Effector CD4-positive, alpha-beta T cell (primary cell): ENCODE measurements around the gene B4GALNT4.
"Not testable (repeated sequence)": the region's sequence is repeated elsewhere in the genome, so short reads cannot be mapped to it uniquely, and the experiment has no call there.

Experiments used
- DNase-seq: peaks from one replicate; pipeline ENCODE4 v3.0.0-alpha.2; 2020

Gene B4GALNT4

GRCh38 chr11:376531-377173, 7.4 kb downstream of the B4GALNT4 start:
- DNase-seq: no peak

- no peak for DNase-seq
Measured at GRCh38 chr11:377174-377865, 8.0 kb downstream of the B4GALNT4 start.

- no peak for DNase-seq
Measured at GRCh38 chr11:377883-378500, 8.7 kb downstream of the B4GALNT4 start.

- no peak for DNase-seq
Measured at GRCh38 chr11:379205-380094, 10.2 kb downstream of the B4GALNT4 start.

GRCh38 chr11:380095-380480, 10.8 kb downstream of the B4GALNT4 start:
- DNase-seq: no peak

- DNase-seq: no peak
Measured at GRCh38 chr11:380491-380890, 11.2 kb downstream of the B4GALNT4 start.

GRCh38 chr11:380996-381395, 11.7 kb downstream of the B4GALNT4 start:
- no peak for DNase-seq

- DNase-seq: no peak
Measured at GRCh38 chr11:381501-382072, 12.3 kb downstream of the B4GALNT4 start.

- no peak for DNase-seq
Measured at GRCh38 chr11:382081-382629, 12.9 kb downstream of the B4GALNT4 start.

GRCh38 chr11:383431-383830, 14.1 kb downstream of the B4GALNT4 start:
- DNase-seq: no peak

GRCh38 chr11:384511-384910, 15.2 kb downstream of the B4GALNT4 start:
- no peak for DNase-seq

GRCh38 chr11:385594-386351, 16.5 kb downstream of the B4GALNT4 start:
- no peak for DNase-seq

- no peak for DNase-seq
Measured at GRCh38 chr11:386483-386882, 17.2 kb downstream of the B4GALNT4 start.

GRCh38 chr11:387193-387793, 18.0 kb downstream of the B4GALNT4 start:
- no peak for DNase-seq

GRCh38 chr11:389369-389768, 20.1 kb downstream of the B4GALNT4 start:
- not testable (repeated sequence) for DNase-seq

- DNase-seq: no peak
Measured at GRCh38 chr11:390175-390574, 20.9 kb downstream of the B4GALNT4 start.

GRCh38 chr11:391117-392017, 22.1 kb downstream of the B4GALNT4 start:
- DNase-seq: no peak

GRCh38 chr11:392102-392777, 22.9 kb downstream of the B4GALNT4 start:
- DNase-seq: no peak

GRCh38 chr11:393219-394033, 24.1 kb downstream of the B4GALNT4 start:
- no peak for DNase-seq
